OCI-LY3 (cell line): ENCODE measurements around the gene CCDC172.

Experiments
- H2AFZ ChIP-seq: fragments of 200-600, 300-600 bp; shearing (Covaris generic); 2 replicates; pipeline ENCODE4 v1.6.0; 2014; ENCODE audit warnings: antibody characterized with exemption, low read depth, low read length
- H3K27ac ChIP-seq: fragments of 200-600, 300-600 bp; sonication (generic); 2 replicates; pipeline ENCODE4 v1.5.1; 2014; ENCODE audit warnings: mild to moderate bottlenecking, low read length, moderate library complexity, mixed read lengths
- H3K27me3 ChIP-seq: fragments of 200-600, 300-600 bp; sonication (generic); 2 replicates; pipeline ENCODE4 v1.6.1; 2014; ENCODE audit warnings: low read depth, low read length, mixed read lengths
- H3K36me3 ChIP-seq: fragments of 200-600, 300-600 bp; sonication (generic); replicated peaks from 2 replicates; pipeline ENCODE3; 2014; ENCODE audit warnings: low read depth, low read length, mixed read lengths
- H3K4me1 ChIP-seq: fragments of 300-600, 200-600 bp; sonication (generic); 2 replicates; pipeline ENCODE4 v1.6.1; 2014; ENCODE audit warnings: low read length, mixed read lengths
- H3K4me2 ChIP-seq: fragments of 200-600, 300-600 bp; sonication (generic); 2 replicates; pipeline ENCODE4 v1.6.1; 2014; ENCODE audit warnings: low read length, mixed read lengths
- H3K4me3 ChIP-seq: fragments of 300-600, 200-600 bp; sonication (generic); 2 replicates; pipeline ENCODE4 v1.5.1; 2014; ENCODE audit warnings: antibody characterized with exemption, mild to moderate bottlenecking, low read length, moderate library complexity
- H3K79me2 ChIP-seq: fragments of 300-600, 200-600 bp; shearing (Covaris generic); 2 replicates; pipeline ENCODE4 v1.6.1; 2014; ENCODE audit warnings: mild to moderate bottlenecking, low read length, mixed read lengths
- H3K9ac ChIP-seq: fragments of 300-600, 200-600 bp; shearing (Covaris generic); 2 replicates; pipeline ENCODE4 v1.6.0; 2014; ENCODE audit warnings: mild to moderate bottlenecking, low read length, moderate library complexity
- H3K9me3 ChIP-seq: fragments of 200-600, 300-600 bp; shearing (Covaris generic); 2 replicates; pipeline ENCODE4 v1.6.1; 2014; ENCODE audit warnings: low read length, mixed read lengths; ENCODE audit not compliant: insufficient read depth
- H4K20me1 ChIP-seq: fragments of 200-600, 300-600 bp; sonication (generic); 2 replicates; pipeline ENCODE4 v1.6.1; 2016; ENCODE audit warnings: low read length, mixed read lengths; ENCODE audit not compliant: insufficient read depth
- EZH2phosphoT487 ChIP-seq: fragments of 200-600 bp; shearing (Covaris generic); IDR thresholded peaks from 2 replicates; pipeline ENCODE4 v1.6.1; 2018; ENCODE audit warnings: antibody characterized with exemption, mixed run types, low read depth
- TF ChIP-seq, protein P1 (sequence below): fragments of 200-600, 300-600 bp; sonication (generic); IDR thresholded peaks from 2 replicates; pipeline ENCODE4 v1.5.1; 2014; ENCODE audit warnings: antibody characterized with exemption, low read length, low read depth

CCDC172 gene

DNA sequence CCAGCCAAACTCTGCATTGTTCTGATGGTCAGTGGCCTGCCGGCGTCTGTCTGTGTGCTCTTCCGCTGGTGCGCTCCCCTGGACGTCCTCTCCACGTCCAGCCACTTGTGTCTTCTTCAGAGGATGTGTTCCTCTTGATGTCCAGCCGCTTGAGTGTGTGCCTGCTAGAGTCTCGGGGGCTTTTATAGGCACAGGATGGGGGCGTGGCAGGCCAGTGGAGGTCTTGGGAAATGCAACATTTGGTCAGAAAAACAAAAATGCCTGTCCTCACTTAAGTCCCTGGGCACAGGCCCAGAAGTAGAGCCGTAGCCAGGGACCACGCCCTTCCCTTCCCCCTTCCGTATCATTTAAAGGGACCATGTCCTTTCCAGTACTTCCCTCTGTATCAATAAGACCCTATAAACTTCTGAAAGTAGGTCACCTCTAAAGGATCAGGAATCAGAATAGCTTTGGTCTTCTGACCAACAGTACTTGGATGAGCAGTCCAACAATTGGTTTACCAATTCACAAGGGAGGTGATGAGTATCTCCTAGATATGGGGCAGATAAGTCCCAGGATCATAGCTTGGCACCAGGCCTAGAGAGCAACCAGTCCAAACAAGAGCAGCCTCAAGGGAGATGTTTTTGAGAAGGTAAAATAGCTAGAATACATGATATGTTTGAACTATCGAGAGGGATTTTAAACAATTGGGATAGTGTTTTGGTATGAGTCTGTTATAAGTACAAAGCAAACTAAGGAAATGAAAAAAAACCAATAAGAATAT is 71.2 kb downstream of the CCDC172 start:
- H2AFZ ChIP-seq, result no peak overlapping the region
- H4K20me1 ChIP-seq, result no peaks in the 10 kb centered on the region
- H3K27ac ChIP-seq, result no peak overlapping the region
- H3K27me3 ChIP-seq, result no peaks in the 10 kb centered on the region
- H3K9me3 ChIP-seq, result no peaks in the 10 kb centered on the region
- H3K79me2 ChIP-seq, result no peaks in the 10 kb centered on the region
- H3K36me3 ChIP-seq, result no peaks in the 10 kb centered on the region
- H3K4me3 ChIP-seq, result no peak overlapping the region
- no peaks in the 10 kb centered on the region for H3K4me1 ChIP-seq
- TF ChIP-seq, protein P1, sequence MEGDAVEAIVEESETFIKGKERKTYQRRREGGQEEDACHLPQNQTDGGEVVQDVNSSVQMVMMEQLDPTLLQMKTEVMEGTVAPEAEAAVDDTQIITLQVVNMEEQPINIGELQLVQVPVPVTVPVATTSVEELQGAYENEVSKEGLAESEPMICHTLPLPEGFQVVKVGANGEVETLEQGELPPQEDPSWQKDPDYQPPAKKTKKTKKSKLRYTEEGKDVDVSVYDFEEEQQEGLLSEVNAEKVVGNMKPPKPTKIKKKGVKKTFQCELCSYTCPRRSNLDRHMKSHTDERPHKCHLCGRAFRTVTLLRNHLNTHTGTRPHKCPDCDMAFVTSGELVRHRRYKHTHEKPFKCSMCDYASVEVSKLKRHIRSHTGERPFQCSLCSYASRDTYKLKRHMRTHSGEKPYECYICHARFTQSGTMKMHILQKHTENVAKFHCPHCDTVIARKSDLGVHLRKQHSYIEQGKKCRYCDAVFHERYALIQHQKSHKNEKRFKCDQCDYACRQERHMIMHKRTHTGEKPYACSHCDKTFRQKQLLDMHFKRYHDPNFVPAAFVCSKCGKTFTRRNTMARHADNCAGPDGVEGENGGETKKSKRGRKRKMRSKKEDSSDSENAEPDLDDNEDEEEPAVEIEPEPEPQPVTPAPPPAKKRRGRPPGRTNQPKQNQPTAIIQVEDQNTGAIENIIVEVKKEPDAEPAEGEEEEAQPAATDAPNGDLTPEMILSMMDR, result no peak
- TF ChIP-seq EZH2phosphoT487, result no peak
- no peak overlapping the region for H3K9ac ChIP-seq
- H3K4me2 ChIP-seq, result no peak overlapping the region

DNA sequence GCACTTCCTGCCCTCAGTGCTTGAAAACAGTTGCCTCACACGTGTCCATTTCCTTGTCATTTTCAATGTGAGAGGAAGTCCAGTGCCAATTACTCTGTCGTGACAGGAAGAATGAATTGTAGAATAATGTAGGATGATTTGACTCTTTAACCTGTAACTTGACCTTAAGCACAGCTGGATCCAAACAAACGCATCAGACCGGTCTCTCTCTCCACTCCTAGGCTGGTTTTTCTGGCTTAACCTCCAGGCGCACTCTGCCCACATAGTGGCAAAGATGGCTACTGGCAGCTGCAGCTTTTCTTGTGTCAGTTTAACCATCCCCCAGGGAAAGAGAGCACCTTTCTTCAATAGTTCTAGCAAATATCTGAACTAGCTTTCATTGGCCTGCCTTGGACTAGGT is 74.0 kb downstream of the CCDC172 start:
- Histone ChIP-seq H3K4me1 (no peaks in the 10 kb centered on the region), H3K27ac (no peak overlapping the region), H3K9ac (no peak overlapping the region), H3K36me3 (no peaks in the 10 kb centered on the region), H3K4me3 (no peak overlapping the region), H3K4me2 (no peak overlapping the region), H2AFZ (no peak overlapping the region), H3K79me2 (no peaks in the 10 kb centered on the region), H4K20me1 (no peaks in the 10 kb centered on the region), H3K9me3 (no peaks in the 10 kb centered on the region), H3K27me3 (no peaks in the 10 kb centered on the region)
- TF ChIP-seq, protein P1, result no peak
- TF ChIP-seq EZH2phosphoT487, result no peak

DNA sequence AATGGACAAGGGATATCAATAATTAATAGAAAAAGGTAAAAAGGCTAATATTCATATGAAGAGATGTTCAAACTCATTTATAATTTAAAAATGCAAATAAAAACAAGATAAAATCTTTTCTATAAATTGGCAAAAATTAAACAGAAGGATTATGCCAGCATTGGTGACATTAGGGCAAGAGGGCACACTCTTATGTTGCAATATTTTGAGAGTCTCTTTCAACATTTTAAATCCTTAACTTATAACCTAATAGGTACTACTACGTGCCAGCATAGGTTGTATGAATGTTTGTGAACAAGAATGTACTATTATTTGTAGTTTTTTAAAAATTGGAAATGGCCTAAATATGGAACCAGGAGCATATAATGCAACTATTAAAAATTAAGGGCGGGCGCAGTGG is 78.6 kb downstream of the CCDC172 start:
- TF ChIP-seq, protein P1, result no peak
- no peak for TF ChIP-seq EZH2phosphoT487
- no peaks in the 10 kb centered on the region for H3K27me3 ChIP-seq
- H3K9me3 ChIP-seq, result no peaks in the 10 kb centered on the region
- no peaks in the 10 kb centered on the region for H3K4me1 ChIP-seq
- H3K9ac ChIP-seq, result no peak overlapping the region
- H3K79me2 ChIP-seq, result no peaks in the 10 kb centered on the region
- no peaks in the 10 kb centered on the region for H3K36me3 ChIP-seq
- no peak overlapping the region for H3K4me3 ChIP-seq
- H2AFZ ChIP-seq, result no peak overlapping the region
- no peaks in the 10 kb centered on the region for H4K20me1 ChIP-seq
- H3K4me2 ChIP-seq, result no peak overlapping the region
- H3K27ac ChIP-seq, result no peak overlapping the region

DNA sequence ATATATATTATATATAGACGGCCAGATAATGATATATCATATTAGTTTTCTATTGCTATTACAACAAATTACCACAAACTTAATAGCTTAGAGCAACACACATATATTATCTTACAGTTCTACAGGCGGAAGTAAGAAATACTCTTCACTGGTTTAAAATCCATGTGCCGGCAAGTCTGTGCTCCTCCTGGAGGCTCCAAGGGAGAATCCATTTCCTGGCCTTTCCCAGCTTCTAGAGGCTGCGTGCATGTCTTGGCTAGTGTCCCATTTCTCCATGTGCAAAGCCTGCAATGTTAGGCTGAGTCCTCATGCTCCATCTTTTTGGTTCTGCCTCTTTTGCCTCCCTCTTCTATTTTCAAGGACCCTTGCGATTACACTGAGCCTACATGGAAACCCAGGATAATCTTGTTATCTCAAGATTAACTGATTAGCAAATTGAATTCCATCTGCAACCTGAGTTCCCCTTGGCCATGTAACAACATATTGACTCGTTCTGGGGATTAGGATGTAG is 79.5 kb downstream of the CCDC172 start:
- no peak overlapping the region for H3K4me3 ChIP-seq
- no peaks in the 10 kb centered on the region for H3K79me2 ChIP-seq
- no peak overlapping the region for H3K27ac ChIP-seq
- no peaks in the 10 kb centered on the region for H3K9me3 ChIP-seq
- H3K9ac ChIP-seq, result no peak overlapping the region
- H3K4me2 ChIP-seq, result no peak overlapping the region
- H4K20me1 ChIP-seq, result no peaks in the 10 kb centered on the region
- no peak overlapping the region for H2AFZ ChIP-seq
- no peaks in the 10 kb centered on the region for H3K27me3 ChIP-seq
- H3K36me3 ChIP-seq, result no peaks in the 10 kb centered on the region
- TF ChIP-seq EZH2phosphoT487, result no peak
- TF ChIP-seq, protein P1, result no peak
- H3K4me1 ChIP-seq, result peaks cover 6% of the 10 kb centered on the region
